ENCODE results near the gene ANKRD55.
"Not testable (repeated sequence)": the region's sequence is repeated elsewhere in the genome, so short reads cannot be mapped to it uniquely, and the experiment has no call there.

ANKRD55 gene

DNA sequence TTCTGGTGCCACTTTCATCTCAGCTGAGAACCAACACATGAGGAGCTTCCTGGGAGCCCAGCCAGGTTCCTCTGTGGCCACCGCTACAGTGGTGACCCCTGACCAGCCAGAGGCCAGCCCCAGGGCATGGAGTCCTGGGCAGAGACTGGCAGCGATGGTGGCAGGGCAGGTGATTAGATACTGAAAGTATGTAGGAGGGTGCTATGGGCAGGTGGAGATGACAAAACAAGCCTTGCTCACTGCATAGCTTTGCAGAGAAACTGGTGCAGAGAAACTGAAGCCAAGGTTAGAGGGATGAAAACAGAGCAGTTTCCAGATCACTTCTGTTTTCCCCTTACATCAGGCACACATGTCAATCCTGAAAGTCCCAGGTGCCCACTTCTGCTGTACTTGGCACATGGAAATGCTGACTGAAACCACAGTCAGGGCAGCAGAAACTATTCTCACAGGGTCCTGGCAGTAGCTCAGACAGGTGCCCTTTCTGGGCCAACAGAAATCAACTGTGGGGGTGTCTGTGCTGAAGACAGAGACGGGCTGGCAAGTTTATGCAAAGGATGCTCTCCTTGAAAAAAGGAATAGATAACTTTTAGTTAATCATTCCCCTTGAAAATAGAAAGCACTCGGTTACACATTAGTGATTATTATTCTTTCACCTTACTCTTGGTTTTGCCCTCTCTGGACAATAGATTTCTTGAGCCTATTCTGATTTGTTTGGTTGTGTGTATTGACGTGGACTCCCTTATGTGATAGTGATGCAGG, 90.3 kb downstream of the ANKRD55 start:
- FAIRE-seq, result no peak

DNA sequence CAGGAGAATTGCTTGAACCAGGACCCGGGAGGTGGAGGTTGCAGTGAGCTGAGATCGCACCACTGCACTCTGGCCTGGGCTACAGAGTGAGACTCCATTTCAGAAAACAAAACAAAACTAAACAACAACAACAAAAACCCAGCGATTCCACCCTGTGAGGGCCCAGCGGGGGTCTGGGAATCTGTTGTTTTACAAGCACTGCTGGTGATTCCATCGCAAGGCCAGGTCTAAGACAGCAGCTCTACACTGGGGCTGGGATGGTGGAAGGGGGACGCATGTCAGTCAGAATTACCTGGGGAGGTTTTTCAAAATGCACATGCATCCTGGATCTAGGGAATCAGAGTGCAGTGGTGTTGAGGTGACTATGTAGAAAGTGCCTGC, 90.9 kb downstream of the ANKRD55 start:
- no peak for FAIRE-seq

- no peak for FAIRE-seq
Observed at GRCh38 chr5:56140073-56140472, 93.1 kb downstream of the ANKRD55 start.

DNA sequence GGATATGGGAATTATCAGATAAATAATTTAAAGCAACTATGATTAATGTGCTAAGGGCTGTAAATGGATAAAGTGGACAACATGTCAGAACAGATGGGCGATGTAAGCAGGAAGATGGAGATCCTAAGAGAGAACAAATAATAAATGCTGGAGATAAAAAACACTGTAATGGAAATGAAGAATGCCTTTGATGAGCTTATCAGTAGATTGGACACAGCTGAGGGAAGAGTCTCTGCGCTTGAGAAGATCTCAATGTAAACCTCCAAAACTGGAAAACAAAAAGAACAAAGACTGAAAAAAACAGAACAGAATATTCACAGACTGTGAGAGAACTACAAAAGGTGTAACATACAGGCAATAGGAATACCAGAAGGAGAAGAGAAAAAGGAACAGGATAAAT, 102.5 kb downstream of the ANKRD55 start:
- FAIRE-seq, result no peak

- FAIRE-seq, result no peak
Observed at GRCh38 chr5:56129288-56129687, 103.8 kb downstream of the ANKRD55 start.

- FAIRE-seq, result no peak
Observed at GRCh38 chr5:56128113-56128512, 105.0 kb downstream of the ANKRD55 start.

DNA sequence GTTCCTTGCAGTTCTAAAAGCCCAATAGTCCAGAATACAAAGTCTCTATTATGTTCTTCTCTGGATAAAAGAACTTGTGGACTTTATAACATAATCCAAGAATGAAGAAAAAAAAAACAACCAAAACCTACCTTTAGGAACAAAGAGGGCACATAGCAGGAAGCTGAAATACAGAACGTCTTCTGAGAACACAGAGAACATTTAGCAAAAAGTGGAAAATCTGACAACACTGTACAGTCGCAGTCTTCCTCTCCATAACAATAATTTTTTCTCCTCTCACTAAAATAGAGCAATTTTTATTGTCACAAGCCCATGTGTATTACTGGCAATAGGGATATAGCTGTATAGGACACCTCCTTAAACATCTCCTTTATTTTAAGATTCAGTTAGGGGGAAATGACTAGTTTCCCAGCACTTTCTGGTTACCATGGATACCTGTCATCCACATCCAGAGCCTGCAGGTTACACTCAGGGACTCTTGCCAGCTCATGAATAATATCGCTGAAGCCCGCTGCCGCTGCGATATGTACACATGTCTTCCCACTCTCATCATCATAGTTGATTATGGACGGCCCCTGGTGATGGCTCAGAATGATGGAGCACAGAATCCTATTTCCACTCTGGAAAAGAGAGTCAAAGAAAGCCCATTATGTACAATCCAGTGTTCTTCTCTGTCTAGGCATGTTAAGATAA, 106.5 kb downstream of the ANKRD55 start:
- no peak for FAIRE-seq

- no peak for FAIRE-seq
Observed at GRCh38 chr5:56123531-56124243, 109.4 kb downstream of the ANKRD55 start.

GRCh38 chr5:56122360-56122985, 110.7 kb downstream of the ANKRD55 start:
- not testable (repeated sequence) for FAIRE-seq

DNA sequence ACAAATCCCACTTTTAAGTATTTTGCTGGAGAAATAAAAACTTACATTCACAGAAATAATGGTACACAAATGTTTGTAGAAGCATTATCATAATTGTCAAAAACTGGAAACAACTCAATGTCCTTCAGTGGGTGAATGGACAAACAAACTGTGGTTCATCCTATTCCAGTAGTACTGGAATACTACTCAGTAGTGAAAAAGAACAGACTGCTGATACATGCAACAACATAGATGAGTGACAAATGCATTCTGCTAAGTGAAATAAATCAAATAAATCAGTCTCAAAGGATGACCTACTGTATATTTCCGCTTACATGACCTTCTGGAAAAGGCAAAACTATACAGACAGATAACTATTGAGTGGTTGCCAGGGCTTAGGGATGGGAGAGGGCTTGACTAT, 114.1 kb downstream of the ANKRD55 start:
- FAIRE-seq, result no peak

DNA sequence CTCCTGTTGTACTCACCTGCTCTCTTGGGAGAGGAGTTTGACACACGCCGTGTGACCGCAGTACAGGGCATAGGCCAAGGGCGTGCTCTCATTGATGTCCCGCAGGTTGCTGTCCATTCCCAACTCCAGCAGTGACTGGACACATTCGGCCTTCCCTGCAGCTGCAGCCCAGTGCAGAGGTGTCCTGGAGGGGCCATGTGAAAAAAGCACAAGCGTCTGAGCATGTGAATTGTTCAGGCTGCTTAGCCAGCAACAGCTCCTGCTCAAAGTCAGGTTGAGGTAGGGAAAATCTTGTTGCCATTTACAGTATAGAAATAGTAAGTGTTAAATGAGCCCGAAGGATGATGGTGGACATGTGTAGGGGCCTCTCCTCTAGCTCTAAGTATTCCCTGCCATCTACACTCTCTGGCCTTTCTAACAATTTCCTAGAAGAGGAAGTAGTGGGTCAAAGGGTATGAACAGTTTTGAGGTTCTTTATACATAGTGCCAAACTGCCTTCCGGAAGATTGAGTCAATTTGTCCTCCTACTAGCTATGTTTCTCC, 116.5 kb downstream of the ANKRD55 start:
- FAIRE-seq, result no peak

GRCh38 chr5:56115589-56115988, 117.5 kb downstream of the ANKRD55 start:
- no peak for FAIRE-seq

DNA sequence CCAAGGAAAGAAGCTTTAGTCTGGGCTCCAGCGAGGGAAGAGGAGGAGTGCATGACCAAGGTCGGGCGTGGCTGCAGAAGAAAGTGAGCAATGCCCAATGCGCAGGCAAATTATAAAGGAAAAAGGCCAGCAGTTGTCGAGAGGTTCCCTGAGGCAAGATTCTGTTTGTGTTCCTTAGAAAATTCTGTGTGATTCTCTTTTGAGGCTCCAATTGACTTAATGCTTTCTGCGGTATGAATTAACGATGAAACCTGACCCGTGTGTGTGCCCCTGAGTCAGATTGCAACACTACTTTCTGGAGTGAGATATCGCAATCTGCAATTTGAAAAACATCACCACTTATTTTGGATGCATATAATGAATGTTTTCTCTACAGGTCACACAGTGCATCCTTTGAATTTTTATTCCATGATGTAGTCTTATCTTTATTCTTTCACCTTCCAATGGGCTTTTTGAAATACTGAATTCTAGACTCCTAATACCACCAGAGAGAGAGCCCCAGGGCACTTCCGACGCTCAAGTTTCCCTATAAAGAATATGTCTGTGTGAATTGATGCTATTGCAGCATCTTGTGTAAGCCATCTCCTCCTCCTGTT, 120.5 kb downstream of the ANKRD55 start:
- FAIRE-seq, result no peak

- no peak for FAIRE-seq
Observed at GRCh38 chr5:56111404-56111781, 121.7 kb downstream of the ANKRD55 start.

DNA sequence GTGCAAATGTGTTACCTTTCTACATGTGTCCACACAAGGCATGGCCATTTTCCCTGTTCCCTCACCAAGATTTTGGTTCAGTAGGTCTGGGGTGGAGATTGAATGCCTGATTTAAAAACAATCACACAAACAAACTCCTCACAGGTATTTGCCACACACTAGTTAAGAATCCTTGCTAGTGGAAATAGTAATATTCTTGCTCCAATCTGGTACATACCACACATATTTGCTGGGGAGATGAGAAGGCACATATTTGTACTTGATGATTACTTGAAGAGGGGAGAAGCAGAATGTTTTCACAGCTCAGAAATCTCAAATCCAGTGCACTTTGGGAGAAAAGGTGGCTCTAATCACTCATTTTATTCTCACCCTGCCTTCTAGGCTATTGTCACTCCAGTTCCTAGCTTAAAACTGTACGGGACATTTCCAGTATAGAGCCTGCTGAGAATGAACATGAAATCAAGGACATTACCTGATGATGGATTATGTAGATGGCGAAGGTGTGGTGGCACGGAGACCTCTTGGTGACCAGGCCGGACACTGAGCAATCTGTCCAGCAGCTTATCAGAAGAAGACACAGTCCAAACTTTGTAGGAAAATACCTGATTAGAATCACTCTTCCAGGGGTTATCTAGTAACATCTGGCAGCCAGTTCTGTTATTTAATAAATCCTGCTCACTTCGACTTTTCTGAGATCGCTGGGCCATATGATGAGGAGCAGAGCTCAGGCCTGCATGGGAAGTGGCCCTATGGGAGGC, 122.3 kb downstream of the ANKRD55 start:
- no peak for FAIRE-seq

DNA sequence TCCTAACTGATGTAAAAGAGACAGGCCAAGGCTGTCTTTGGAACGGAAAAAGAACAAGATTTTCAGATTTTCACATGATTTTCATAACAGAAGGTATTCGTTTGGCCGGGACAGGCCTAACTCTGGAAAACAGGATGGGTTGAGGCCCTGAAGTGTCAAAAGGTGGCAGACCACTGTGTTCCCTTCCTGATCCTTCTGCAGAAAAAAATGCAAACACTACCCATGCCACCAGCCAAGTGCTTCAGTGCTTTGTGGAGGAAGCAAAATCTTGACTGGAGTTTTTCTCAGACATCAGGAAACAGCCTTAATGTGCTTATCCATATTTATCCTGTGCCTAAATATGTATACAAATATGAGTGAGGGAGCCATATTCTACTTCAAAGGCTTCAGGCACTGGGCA, 124.9 kb downstream of the ANKRD55 start:
- FAIRE-seq, result no peak

GRCh38 chr5:56106837-56107236, 126.3 kb downstream of the ANKRD55 start:
- FAIRE-seq, result no peak

GRCh38 chr5:56105511-56106291, 127.4 kb downstream of the ANKRD55 start:
- no peak for FAIRE-seq

DNA sequence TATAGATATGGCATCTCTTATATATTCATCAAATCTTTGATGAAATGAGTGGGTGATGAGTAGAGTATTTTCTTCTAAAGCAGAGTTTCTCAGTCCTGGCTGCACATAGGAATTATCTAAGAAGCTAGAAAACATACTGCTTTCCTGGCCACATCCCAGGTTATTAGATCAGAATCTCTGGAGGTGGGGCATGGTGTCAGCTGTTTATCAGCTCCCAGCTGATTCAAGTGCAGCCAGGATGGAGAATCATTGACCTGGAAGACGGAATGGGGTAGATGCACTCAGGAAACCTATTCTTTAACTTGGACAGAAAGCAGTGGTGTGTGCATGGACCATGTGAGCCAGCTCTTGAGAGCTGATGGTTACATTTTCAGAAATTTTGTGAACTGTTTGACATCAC, 130.2 kb downstream of the ANKRD55 start:
- FAIRE-seq, result no peak

DNA sequence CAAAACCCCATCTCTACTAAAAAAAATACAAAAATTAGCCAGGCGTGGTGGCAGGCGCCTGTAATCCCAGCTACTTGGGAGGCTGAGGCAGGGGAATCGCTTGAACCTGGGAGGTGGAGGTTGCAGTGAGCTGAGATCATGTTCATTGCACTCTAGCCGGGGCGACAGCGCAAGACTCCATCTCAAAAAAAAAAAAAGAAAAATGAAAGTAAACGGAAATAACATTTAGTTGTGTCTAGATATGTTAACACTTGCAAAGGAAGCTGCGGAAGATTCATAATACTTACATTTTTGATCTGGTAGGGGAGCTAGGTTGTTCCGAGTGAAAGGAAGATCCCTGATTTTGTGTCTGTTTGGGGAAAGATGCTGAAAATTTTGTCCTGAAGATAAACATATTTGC, 130.9 kb downstream of the ANKRD55 start:
- FAIRE-seq, result not testable (repeated sequence)

- FAIRE-seq, result no peak
Observed at GRCh38 chr5:56101180-56101579, 131.9 kb downstream of the ANKRD55 start.

All from endometrium (tissue), 2 donors.